Thyroid gland (tissue), 4 donors: ENCODE results near the gene TP53BP2.

ENCODE experiments used
- POLR2A ChIP-seq, 2 donors: fragments of 450-650 bp; IDR thresholded peaks; one replicate each; pipeline ENCODE4 v1.6.1; 2017; ENCODE audit warnings: antibody characterized with exemption in 2 of 2, mild to moderate bottlenecking in 2 of 2, moderate library complexity in 1 of 2
- TF ChIP-seq, protein P1 (sequence below), 6 experiments: fragments of 200-600 bp in 3 of 6; fragments of 450-650 bp in 3 of 6; sonication (generic) in 3 of 6; IDR thresholded peaks; one replicate each; pipeline ENCODE4 v1.5.1; 2016 to 2019; ENCODE audit warnings: antibody characterized with exemption in 6 of 6, mild to moderate bottlenecking in 2 of 6, inconsistent platforms in 1 of 6, moderate library complexity in 1 of 6

DNA sequence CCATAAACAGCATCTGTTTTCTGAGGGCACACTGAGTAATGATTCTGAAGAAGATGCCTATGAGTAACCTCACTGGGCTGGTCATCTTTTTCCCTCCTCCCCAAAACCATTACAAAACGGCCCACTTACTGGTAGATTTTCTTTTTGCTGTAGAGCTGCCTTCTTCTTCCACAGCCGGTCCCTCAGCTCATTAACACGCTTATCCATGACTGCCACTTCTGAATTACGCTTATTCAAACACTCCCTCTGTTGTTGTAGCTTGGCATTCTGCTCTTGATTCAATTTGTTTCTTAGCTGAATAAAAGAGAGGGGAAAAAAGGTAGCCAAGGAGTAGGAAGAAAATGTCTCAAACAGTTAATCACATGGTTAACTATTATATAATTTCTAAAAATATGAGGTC lies 43.1 kb downstream of the TP53BP2 start:
- TF ChIP-seq, protein P1, sequence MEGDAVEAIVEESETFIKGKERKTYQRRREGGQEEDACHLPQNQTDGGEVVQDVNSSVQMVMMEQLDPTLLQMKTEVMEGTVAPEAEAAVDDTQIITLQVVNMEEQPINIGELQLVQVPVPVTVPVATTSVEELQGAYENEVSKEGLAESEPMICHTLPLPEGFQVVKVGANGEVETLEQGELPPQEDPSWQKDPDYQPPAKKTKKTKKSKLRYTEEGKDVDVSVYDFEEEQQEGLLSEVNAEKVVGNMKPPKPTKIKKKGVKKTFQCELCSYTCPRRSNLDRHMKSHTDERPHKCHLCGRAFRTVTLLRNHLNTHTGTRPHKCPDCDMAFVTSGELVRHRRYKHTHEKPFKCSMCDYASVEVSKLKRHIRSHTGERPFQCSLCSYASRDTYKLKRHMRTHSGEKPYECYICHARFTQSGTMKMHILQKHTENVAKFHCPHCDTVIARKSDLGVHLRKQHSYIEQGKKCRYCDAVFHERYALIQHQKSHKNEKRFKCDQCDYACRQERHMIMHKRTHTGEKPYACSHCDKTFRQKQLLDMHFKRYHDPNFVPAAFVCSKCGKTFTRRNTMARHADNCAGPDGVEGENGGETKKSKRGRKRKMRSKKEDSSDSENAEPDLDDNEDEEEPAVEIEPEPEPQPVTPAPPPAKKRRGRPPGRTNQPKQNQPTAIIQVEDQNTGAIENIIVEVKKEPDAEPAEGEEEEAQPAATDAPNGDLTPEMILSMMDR (IDR thresholded peaks at IDR 0.05): no peak
- TF ChIP-seq POLR2A (IDR thresholded peaks at IDR 0.05): no peak
